SK-N-SH treated with all-trans-retinoic acid at 6 μM for 48 hours (cell line): ENCODE results near the gene MATN4.

Source experiments
- CSRNP3 ChIP-seq: fragments of 250-450 bp; sonication (Bioruptor Pico); IDR thresholded peaks from 2 replicates; pipeline ENCODE4 v1.5.1; 2021; ENCODE audit warnings: mild to moderate bottlenecking, moderate library complexity
- PATZ1 ChIP-seq: fragments of 250-450 bp; sonication (Bioruptor Pico); IDR thresholded peaks from 2 replicates; pipeline ENCODE4 v1.8.0; 2020; ENCODE audit warnings: mild to moderate bottlenecking, moderate library complexity, borderline replicate concordance
- RARB ChIP-seq: fragments of 250-450 bp; sonication (Bioruptor Pico); IDR thresholded peaks from 2 replicates; pipeline ENCODE4 v1.8.0; 2021; ENCODE audit warnings: mild to moderate bottlenecking, moderate library complexity
- TCF4 ChIP-seq: fragments of 250-450 bp; sonication (Bioruptor Pico); IDR thresholded peaks from 2 replicates; pipeline ENCODE4 v1.8.0; 2021; ENCODE audit warnings: mild to moderate bottlenecking, moderate library complexity, borderline replicate concordance
- TOX ChIP-seq: fragments of 250-450 bp; sonication (Bioruptor Pico); IDR thresholded peaks from 2 replicates; pipeline ENCODE4 v1.8.0; 2021; ENCODE audit warnings: mild to moderate bottlenecking, moderate library complexity, borderline replicate concordance
- TF ChIP-seq, protein P1 (sequence below): fragments of 250-450 bp; sonication (Bioruptor Pico); IDR thresholded peaks from 2 replicates; pipeline ENCODE4 v1.5.1; 2020; ENCODE audit warnings: low read depth, mild to moderate bottlenecking, moderate library complexity

DNA sequence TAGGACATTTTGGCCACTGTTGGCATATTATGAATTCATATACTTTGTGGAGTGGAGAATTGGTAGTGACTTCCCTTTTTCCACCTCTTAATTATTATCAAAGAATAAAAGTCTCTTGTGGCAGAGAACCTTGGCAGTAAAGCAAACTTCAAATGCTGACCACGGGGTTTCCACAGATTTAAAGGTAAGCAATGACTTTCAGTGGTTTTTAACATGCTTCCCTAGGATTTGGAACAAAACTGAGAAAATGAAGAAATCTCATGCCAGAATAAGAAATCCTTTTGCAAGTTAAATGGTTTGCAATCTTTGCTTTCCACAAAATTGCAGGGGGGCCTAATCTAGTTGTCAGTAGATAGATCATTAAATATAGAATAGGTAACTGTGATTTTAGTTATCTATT lies 42.1 kb upstream of the MATN4 start:
- no peak for TF ChIP-seq TOX (CRISPR knock-in tag)
- TF ChIP-seq, protein P1, sequence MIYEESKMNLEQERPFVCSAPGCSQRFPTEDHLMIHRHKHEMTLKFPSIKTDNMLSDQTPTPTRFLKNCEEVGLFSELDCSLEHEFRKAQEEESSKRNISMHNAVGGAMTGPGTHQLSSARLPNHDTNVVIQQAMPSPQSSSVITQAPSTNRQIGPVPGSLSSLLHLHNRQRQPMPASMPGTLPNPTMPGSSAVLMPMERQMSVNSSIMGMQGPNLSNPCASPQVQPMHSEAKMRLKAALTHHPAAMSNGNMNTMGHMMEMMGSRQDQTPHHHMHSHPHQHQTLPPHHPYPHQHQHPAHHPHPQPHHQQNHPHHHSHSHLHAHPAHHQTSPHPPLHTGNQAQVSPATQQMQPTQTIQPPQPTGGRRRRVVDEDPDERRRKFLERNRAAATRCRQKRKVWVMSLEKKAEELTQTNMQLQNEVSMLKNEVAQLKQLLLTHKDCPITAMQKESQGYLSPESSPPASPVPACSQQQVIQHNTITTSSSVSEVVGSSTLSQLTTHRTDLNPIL (CRISPR knock-in tag), result no peak
- TF ChIP-seq RARB (CRISPR knock-in tag), result no peak
- TF ChIP-seq PATZ1 (CRISPR knock-in tag), result no peak
- no peak for TF ChIP-seq CSRNP3 (CRISPR knock-in tag)
- TF ChIP-seq TCF4 (CRISPR knock-in tag), result no peak
